ENCODE measurements around the gene GLRX2.

GLRX2 gene

DNA sequence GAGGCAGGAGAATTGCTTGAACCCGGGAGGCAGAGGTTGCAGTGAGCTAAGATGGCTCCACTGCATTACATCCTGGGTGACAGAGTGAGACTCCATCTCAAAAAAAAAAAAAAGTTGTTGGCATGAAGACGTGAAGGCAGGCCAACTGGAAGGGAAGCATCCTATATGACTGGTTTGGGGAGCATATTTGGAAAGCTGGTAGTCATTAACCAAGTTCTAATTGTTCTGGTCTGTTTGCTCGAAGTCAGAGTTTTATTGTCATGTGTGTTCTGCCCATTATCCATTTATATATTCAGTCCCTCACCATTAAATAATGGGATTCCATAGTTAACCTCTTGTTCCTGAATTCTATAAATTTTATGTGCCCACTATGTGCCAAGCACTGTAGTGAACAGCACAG, 3.3 kb upstream of the GLRX2 start:
- in situ Hi-C loops (cut with HindIII; ENCODE audit: low pct_unique_long_range_greater_than_20kb, low sequenced_read_pairs) = no loop called here
- no peak for TF ChIP-seq JUND (IDR thresholded peaks at IDR 0.05; ENCODE audit: low read depth)
- no peak for DNase-seq (ENCODE audit: low read depth in 1 of 2, low spot score in 1 of 2)

DNA sequence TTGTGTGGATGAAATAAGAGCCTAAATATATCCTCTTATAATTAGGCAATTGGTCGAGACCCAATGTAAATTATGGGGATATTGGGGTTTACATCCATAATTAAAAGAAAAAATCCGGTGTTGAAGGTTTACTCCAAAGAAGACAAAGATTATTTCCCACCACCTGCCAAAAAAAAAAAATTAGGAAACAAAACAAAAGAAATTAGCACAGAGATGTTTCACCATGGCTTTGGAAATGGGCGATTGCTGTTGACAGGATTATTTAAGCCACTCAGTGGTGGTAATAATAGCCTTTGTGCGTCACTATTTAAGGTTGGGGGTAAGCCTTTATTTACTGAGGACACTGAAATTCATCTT, 585 bp upstream of the GLRX2 start:
- no peak for TF ChIP-seq JUND (IDR thresholded peaks at IDR 0.05; ENCODE audit: low read depth)
- DNase-seq (ENCODE audit: low read depth in 1 of 2, low spot score in 1 of 2) = no peak
- in situ Hi-C loops (cut with HindIII; ENCODE audit: low pct_unique_long_range_greater_than_20kb, low sequenced_read_pairs) = no loop called here

DNA sequence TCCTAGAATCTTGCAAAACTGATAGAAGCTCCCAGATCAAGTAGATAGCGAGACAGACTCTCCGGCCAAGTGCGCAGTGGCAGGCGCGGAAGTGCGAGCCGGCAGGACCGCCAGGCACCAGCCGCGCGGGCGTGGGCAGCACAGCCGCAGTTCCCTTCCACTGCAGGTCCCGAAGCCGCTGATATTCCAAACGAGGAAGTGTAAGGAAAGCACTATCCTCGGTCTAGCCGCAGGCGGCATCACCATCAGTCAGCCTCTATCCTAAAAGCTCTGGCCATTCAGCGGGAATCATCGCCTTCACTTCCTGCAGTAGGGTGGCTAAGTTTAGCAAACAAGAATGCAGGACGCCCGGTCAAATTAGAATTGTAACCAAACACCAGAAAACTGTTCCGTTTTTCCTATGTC, 710 bp downstream of the GLRX2 start:
- TF ChIP-seq JUND (IDR thresholded peaks at IDR 0.05; ENCODE audit: low read depth) = no peak
- in situ Hi-C loops (cut with HindIII; ENCODE audit: low pct_unique_long_range_greater_than_20kb, low sequenced_read_pairs) = no loop called here
- DNase-seq (ENCODE audit: low read depth in 1 of 2, low spot score in 1 of 2) = peak; percentile 66 to 72

DNA sequence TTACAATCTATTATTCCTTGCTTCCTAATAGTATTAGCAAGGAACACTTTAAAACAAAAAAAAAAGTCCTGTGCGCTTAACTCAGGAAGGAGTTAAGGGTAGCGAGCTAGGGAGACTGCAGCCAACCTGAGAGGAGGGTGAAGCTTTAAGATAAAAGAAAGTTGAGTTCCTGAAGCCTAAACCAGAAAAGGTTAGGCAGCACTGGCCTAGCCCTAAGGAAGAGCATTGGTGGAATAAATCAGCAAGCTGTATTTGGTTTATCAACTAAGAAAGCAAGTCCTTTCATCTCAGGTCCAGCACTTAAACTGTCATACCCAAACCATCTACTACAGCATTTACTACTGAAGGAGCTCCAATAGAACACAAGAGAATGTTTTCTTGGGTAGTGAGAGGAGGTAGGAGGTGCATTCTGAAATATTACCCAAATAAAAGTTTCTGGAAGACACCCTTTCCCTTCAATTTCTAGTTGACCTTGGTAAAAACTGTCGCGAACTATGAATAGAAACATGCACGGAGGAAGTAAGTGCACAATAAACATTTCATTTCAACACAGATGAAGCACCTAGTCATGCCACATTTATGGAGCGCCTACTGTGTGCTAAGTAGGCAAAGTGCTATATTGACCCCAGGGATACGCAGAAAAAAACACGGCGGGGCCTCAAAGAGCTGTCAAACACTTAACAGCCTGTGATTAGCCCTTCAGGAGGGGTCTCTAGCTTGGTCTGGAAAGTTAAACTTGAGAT, 1.3 kb downstream of the GLRX2 start:
- in situ Hi-C loops (cut with HindIII; ENCODE audit: low pct_unique_long_range_greater_than_20kb, low sequenced_read_pairs) = no loop called here
- DNase-seq (ENCODE audit: low read depth in 1 of 2, low spot score in 1 of 2) = no peak

DNA sequence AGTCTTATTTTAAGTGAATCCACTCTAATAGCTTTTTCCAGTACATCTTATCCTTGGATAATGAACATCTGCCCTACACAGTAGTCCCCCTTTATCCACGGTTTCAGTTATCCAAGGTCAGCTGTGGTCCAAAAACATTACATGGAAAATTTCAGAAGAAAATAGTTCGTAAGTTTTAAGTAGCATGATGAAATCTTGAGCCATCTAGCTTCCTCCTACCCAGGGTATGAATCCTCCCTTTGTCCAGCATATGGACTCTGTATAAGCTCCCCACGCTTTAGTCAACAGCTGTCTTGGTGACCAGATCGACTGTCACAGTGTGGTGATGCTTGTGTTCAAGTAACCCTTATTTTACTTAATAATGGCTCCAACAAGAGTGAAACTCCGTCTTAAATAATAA, 2.6 kb downstream of the GLRX2 start:
- in situ Hi-C loops (cut with HindIII; ENCODE audit: low pct_unique_long_range_greater_than_20kb, low sequenced_read_pairs) = no loop called here
- DNase-seq (ENCODE audit: low read depth in 1 of 2, low spot score in 1 of 2) = no peak
- TF ChIP-seq JUND (IDR thresholded peaks at IDR 0.05; ENCODE audit: low read depth) = no peak

More for the DNA sequence above, 1.3 kb downstream of the GLRX2 start:
- no peak for TF ChIP-seq JUND (IDR thresholded peaks at IDR 0.05; ENCODE audit: low read depth)

DNA sequence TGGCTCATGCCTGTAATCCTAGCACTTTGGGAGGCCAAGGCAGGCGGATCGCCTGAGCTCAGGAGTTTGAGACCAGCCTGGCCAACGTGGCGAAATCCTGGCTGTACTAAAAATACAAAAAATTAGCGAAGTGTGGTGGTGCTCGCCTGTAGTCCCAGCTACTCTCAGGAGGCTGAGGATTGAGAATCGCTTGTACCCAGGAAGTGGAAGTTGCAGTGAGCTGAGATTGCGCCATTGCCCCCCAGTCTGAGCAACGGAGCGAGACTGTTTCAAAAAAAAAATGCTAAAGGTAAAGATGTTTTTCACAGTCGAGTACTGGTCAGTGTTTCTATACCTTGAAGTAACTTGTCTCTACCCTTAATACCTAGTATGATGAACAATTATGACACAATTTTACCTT, 11.1 kb downstream of the GLRX2 start:
- no peak for DNase-seq (ENCODE audit: low read depth in 1 of 2, low spot score in 1 of 2)
- no peak for TF ChIP-seq JUND (IDR thresholded peaks at IDR 0.05; ENCODE audit: low read depth)
- in situ Hi-C loops (cut with HindIII; ENCODE audit: low pct_unique_long_range_greater_than_20kb, low sequenced_read_pairs) = no loop called here

DNA sequence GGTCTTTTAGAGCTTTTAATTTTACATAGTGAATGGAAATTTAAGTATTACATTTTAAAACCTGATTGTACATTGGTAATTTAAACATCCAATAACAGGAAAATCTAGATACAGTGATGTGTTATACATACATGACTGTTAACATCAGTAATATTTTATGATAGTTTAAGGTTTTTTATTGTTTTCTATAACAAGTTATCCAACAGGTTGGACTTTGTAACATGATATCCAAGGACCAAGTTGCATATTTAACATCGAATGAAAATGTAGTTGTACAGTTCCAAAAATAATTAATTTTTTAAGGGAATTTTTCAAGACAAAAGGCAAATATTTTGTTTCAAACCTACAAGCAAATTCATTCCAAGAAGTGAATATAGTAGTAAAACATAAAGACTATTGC, 14.3 kb downstream of the GLRX2 start:
- in situ Hi-C loops (cut with HindIII; ENCODE audit: low pct_unique_long_range_greater_than_20kb, low sequenced_read_pairs) = no loop called here
- TF ChIP-seq JUND (IDR thresholded peaks at IDR 0.05; ENCODE audit: low read depth) = no peak
- DNase-seq (ENCODE audit: low read depth in 1 of 2, low spot score in 1 of 2) = no peak

DNA sequence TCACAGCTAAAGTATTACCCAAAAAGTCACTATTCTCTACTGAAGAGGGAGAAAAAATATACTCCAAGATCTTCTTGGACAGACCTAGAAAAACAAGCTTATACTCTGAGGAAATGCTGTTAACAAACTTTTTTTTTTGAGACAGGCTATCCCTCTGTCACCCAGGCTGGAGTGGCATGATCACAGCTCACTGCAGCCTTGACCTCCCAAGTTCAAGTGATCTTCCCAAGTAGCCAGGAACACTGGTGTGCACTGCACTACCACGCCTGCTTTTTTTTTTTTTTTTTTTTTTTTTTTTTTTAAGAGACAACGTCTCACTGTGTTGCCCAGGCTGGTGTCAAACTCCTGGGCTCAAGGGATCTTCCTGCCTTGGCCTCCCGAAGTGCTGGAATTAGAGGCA, 17.3 kb downstream of the GLRX2 start:
- in situ Hi-C loops (cut with HindIII; ENCODE audit: low pct_unique_long_range_greater_than_20kb, low sequenced_read_pairs) = no loop called here
- no peak for DNase-seq (ENCODE audit: low read depth in 1 of 2, low spot score in 1 of 2)
- TF ChIP-seq JUND (IDR thresholded peaks at IDR 0.05; ENCODE audit: low read depth) = no peak

DNA sequence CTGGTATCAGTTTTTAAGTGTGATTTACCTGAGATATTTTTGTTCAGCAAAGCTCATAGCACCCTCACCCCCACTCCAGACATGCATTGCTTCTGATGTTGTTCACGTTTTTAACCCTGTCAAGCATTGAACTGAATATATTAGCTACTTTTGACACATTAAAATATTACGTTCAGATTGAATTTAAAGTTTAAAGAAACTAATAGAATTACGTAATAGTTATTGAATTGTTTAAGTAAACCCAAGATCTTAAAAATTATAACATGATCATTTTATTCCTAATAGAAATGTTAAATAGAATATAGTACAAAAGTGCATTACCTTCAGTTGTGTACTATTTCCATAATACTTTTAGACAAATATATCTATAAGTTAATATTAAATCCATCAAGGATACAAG, 18.9 kb downstream of the GLRX2 start:
- in situ Hi-C loops (cut with HindIII; ENCODE audit: low pct_unique_long_range_greater_than_20kb, low sequenced_read_pairs) = no loop called here
- no peak for DNase-seq (ENCODE audit: low read depth in 1 of 2, low spot score in 1 of 2)

DNA sequence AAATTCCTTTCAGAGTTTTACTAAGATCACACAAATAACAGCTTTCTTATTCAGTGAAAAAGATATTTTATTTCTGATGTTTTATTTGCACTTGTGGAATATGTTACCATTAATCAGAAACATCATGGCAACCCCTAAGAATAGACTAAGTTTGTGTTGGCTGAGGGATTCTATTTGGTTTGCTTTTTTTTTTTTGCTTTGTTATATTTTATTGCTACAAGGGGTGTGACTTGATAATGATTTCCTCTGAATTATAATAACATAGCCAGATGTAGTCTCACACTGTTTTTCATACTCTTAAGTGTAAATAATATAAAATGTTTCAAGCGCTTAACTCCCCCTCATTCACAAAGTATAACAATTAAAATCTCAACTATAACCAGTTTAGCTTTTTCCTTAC, 20.0 kb downstream of the GLRX2 start:
- no peak for TF ChIP-seq JUND (IDR thresholded peaks at IDR 0.05; ENCODE audit: low read depth)
- no peak for DNase-seq (ENCODE audit: low read depth in 1 of 2, low spot score in 1 of 2)
- in situ Hi-C loops (cut with HindIII; ENCODE audit: low pct_unique_long_range_greater_than_20kb, low sequenced_read_pairs) = no loop called here

More for the DNA sequence above, 18.9 kb downstream of the GLRX2 start:
- no peak for TF ChIP-seq JUND (IDR thresholded peaks at IDR 0.05; ENCODE audit: low read depth)

DNA sequence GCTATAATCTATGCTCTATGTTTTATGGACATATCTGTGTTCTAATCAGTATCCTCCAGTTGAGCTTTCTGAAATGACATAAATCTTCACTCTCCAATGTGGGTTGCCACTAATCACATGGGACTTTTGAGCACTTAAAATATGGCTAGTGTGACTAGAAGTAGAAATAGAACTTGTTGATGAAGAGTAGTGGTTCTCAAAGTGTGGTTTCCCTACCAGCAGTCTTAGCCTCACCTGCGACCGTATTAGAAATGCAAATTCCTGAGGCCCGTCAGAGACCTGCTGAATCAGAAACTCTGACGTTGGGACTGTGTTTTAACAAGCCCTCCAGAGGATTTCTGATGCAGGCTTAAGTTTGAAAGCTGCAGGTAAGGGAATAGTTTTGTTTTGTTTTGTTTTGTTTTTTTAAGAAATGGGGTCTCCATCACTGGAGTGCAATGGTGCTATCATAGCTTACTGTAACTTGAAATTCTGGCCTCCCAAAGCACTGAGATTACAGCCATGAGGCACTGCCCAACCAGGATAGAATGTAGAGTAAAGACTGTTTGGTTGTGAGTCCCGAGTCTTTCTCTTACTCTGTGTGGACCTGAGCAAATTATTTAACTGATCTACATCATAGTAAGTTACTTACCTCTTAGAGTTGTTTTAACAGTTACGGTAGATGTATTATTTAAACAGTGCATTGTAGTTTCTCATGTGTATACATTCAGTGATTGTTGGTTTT, 21.7 kb downstream of the GLRX2 start:
- in situ Hi-C loops (cut with HindIII; ENCODE audit: low pct_unique_long_range_greater_than_20kb, low sequenced_read_pairs) = no loop called here
- no peak for TF ChIP-seq JUND (IDR thresholded peaks at IDR 0.05; ENCODE audit: low read depth)

DNA sequence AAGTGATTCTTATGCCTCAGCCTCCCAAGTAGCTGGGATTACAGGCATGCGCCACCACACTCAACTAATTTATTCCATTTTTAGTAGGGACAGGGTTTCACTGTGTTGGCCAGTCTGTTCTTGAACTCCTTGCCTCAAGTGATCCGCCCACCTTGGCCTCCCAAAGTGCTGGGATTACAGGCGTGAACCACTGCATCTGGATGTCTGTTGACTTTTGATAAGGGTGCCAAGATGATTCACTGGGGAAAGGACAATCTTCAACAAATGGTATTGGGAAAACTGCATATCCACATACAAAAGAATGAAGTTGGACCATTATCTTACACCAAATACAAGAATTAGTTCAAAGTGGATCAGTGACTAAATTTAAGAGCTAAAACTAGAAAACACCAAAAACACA, 26.0 kb downstream of the GLRX2 start:
- TF ChIP-seq JUND (IDR thresholded peaks at IDR 0.05; ENCODE audit: low read depth) = no peak
- no peak for DNase-seq (ENCODE audit: low read depth in 1 of 2, low spot score in 1 of 2)
- in situ Hi-C loops (cut with HindIII; ENCODE audit: low pct_unique_long_range_greater_than_20kb, low sequenced_read_pairs) = no loop called here

More for the DNA sequence above, 21.7 kb downstream of the GLRX2 start:
- no peak for DNase-seq (ENCODE audit: low read depth in 1 of 2, low spot score in 1 of 2)

DNA sequence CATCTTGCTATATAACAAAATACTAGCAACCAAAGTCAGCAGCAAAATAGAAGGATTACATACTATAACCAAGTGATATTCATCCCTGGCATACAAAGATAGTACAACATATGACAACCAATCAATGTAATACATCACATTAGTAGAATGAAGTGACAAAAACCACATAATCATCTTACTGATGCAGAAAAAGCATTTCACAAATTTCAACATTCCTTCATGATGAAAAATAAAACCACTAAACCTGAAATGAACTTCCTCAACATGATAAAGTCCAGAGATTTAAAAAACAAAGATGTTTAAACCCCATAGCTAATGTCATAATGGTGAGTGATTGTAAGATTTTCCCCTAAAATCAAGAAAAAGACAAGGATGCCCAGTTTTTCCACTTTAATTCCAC, 27.2 kb downstream of the GLRX2 start:
- TF ChIP-seq JUND (IDR thresholded peaks at IDR 0.05; ENCODE audit: low read depth) = no peak
- DNase-seq (ENCODE audit: low read depth in 1 of 2, low spot score in 1 of 2) = no peak
- in situ Hi-C loops (cut with HindIII; ENCODE audit: low pct_unique_long_range_greater_than_20kb, low sequenced_read_pairs) = no loop called here

Data from T47D (cell line).